HCT116 (cell line): ENCODE results near the gene CFAP119.

Experiments used
- CTCF ChIP-seq, 3 experiments: fragments of 200-600 bp in 1 of 3; sonication (generic) in 1 of 3; IDR thresholded peaks in 2 of 3; conservative IDR thresholded peaks in 1 of 3; 2 replicates each; pipeline ENCODE4 v1.5.1; 2012 to 2017; ENCODE audit warnings: low read depth in 2 of 3, low read length in 2 of 3, antibody characterized with exemption in 1 of 3, borderline replicate concordance in 1 of 3, control low read depth in 1 of 3, mild to moderate bottlenecking in 1 of 3, mixed read lengths in 1 of 3, mixed run types in 1 of 3, moderate library complexity in 1 of 3; ENCODE audit not compliant: insufficient read depth in 1 of 3
- ELF1 ChIP-seq: IDR thresholded peaks from 2 replicates; pipeline ENCODE4 v1.6.1; 2012; ENCODE audit warnings: low read depth, borderline replicate concordance
- POLR2AphosphoS5 ChIP-seq: IDR thresholded peaks from 2 replicates; pipeline ENCODE4 v1.6.1; 2011; ENCODE audit warnings: mild to moderate bottlenecking, low read depth, low read length, moderate library complexity
- RAD21 ChIP-seq: IDR thresholded peaks from 2 replicates; pipeline ENCODE4 v1.6.1; 2012; ENCODE audit warnings: low read depth, mild to moderate bottlenecking
- SRF ChIP-seq: IDR thresholded peaks from 2 replicates; pipeline ENCODE4 v1.6.1; 2012; ENCODE audit warnings: low read depth

GRCh38 chr16:30743716-30744115, 18.1 kb downstream of the CFAP119 start:
- TF ChIP-seq CTCF (IDR thresholded peaks at IDR 0.05 in 2 of 3, conservative IDR thresholded peaks at IDR 0.05 in 1 of 3; ENCODE audit: borderline replicate concordance in 1 of 3, insufficient read depth in 1 of 3, low read depth in 2 of 3, low read length in 2 of 3) (no peak), ELF1 (no peak), SRF (no peak), POLR2AphosphoS5 (no peak), RAD21 (no peak)
